ENCODE results near the gene AUTS2.

Gene AUTS2

GRCh38 chr7:69645683-69646082 lies 47.4 kb downstream of the AUTS2 start:
- FAIRE-seq (no peak), DNase-seq (ENCODE audit: insufficient read length) (no peak)
- no peak for TF ChIP-seq POLR2A (IDR thresholded peaks at IDR 0.05; ENCODE audit: low read depth, low read length)
- TF ChIP-seq POLR2AphosphoS5 (IDR thresholded peaks at IDR 0.05; ENCODE audit: low read depth, low read length): no peak
- TF ChIP-seq TAF1 (IDR thresholded peaks at IDR 0.05; ENCODE audit: borderline replicate concordance, low read depth, low read length): no peak

GRCh38 chr7:69651101-69651590 lies 52.9 kb downstream of the AUTS2 start:
- peak; percentile 19 for DNase-seq (ENCODE audit: insufficient read length)
- no peak for TF ChIP-seq POLR2AphosphoS5 (IDR thresholded peaks at IDR 0.05; ENCODE audit: low read depth, low read length)
- no peak for TF ChIP-seq TAF1 (IDR thresholded peaks at IDR 0.05; ENCODE audit: borderline replicate concordance, low read depth, low read length)
- no peak for TF ChIP-seq POLR2A (IDR thresholded peaks at IDR 0.05; ENCODE audit: low read depth, low read length)
- peak; percentile 89 for FAIRE-seq

- DNase-seq (ENCODE audit: insufficient read length): no peak
- TF ChIP-seq POLR2A (IDR thresholded peaks at IDR 0.05; ENCODE audit: low read depth, low read length) (no peak), TAF1 (IDR thresholded peaks at IDR 0.05; ENCODE audit: borderline replicate concordance, low read depth, low read length) (no peak), POLR2AphosphoS5 (IDR thresholded peaks at IDR 0.05; ENCODE audit: low read depth, low read length) (no peak)
- no peak for FAIRE-seq
Measured at GRCh38 chr7:69652947-69653701, 54.8 kb downstream of the AUTS2 start.

GRCh38 chr7:69653806-69654205 lies 55.5 kb downstream of the AUTS2 start:
- DNase-seq (ENCODE audit: insufficient read length): no peak
- TF ChIP-seq TAF1 (IDR thresholded peaks at IDR 0.05; ENCODE audit: borderline replicate concordance, low read depth, low read length) (no peak), POLR2AphosphoS5 (IDR thresholded peaks at IDR 0.05; ENCODE audit: low read depth, low read length) (no peak), POLR2A (IDR thresholded peaks at IDR 0.05; ENCODE audit: low read depth, low read length) (no peak)
- no peak for FAIRE-seq

GRCh38 chr7:69654381-69654780 lies 56.1 kb downstream of the AUTS2 start:
- peak; percentile 60 for FAIRE-seq
- no peak for DNase-seq (ENCODE audit: insufficient read length)
- TF ChIP-seq POLR2AphosphoS5 (IDR thresholded peaks at IDR 0.05; ENCODE audit: low read depth, low read length) (no peak), POLR2A (IDR thresholded peaks at IDR 0.05; ENCODE audit: low read depth, low read length) (no peak), TAF1 (IDR thresholded peaks at IDR 0.05; ENCODE audit: borderline replicate concordance, low read depth, low read length) (no peak)

GRCh38 chr7:69654849-69655707 lies 56.8 kb downstream of the AUTS2 start:
- FAIRE-seq (no peak), DNase-seq (ENCODE audit: insufficient read length) (no peak)
- no peak for TF ChIP-seq POLR2AphosphoS5 (IDR thresholded peaks at IDR 0.05; ENCODE audit: low read depth, low read length)

GRCh38 chr7:69656077-69656476 lies 57.8 kb downstream of the AUTS2 start:
- FAIRE-seq: no peak
- no peak for DNase-seq (ENCODE audit: insufficient read length)

GRCh38 chr7:69656890-69657289 lies 58.6 kb downstream of the AUTS2 start:
- DNase-seq (ENCODE audit: insufficient read length) (no peak), FAIRE-seq (no peak)
- TF ChIP-seq TAF1 (IDR thresholded peaks at IDR 0.05; ENCODE audit: borderline replicate concordance, low read depth, low read length): no peak
- no peak for TF ChIP-seq POLR2AphosphoS5 (IDR thresholded peaks at IDR 0.05; ENCODE audit: low read depth, low read length)
- TF ChIP-seq POLR2A (IDR thresholded peaks at IDR 0.05; ENCODE audit: low read depth, low read length): no peak

More at GRCh38 chr7:69656077-69656476, 57.8 kb downstream of the AUTS2 start:
- no peak for TF ChIP-seq POLR2AphosphoS5 (IDR thresholded peaks at IDR 0.05; ENCODE audit: low read depth, low read length)
- no peak for TF ChIP-seq POLR2A (IDR thresholded peaks at IDR 0.05; ENCODE audit: low read depth, low read length)
- TF ChIP-seq TAF1 (IDR thresholded peaks at IDR 0.05; ENCODE audit: borderline replicate concordance, low read depth, low read length): no peak

GRCh38 chr7:69657331-69657730 lies 59.1 kb downstream of the AUTS2 start:
- FAIRE-seq (no peak), DNase-seq (ENCODE audit: insufficient read length) (no peak)
- no peak for TF ChIP-seq POLR2A (IDR thresholded peaks at IDR 0.05; ENCODE audit: low read depth, low read length)
- no peak for TF ChIP-seq TAF1 (IDR thresholded peaks at IDR 0.05; ENCODE audit: borderline replicate concordance, low read depth, low read length)
- no peak for TF ChIP-seq POLR2AphosphoS5 (IDR thresholded peaks at IDR 0.05; ENCODE audit: low read depth, low read length)

- FAIRE-seq (no peak), DNase-seq (ENCODE audit: insufficient read length) (no peak)
- TF ChIP-seq TAF1 (IDR thresholded peaks at IDR 0.05; ENCODE audit: borderline replicate concordance, low read depth, low read length): no peak
- no peak for TF ChIP-seq POLR2A (IDR thresholded peaks at IDR 0.05; ENCODE audit: low read depth, low read length)
- TF ChIP-seq POLR2AphosphoS5 (IDR thresholded peaks at IDR 0.05; ENCODE audit: low read depth, low read length): no peak
Measured at GRCh38 chr7:69657985-69658384, 59.7 kb downstream of the AUTS2 start.

GRCh38 chr7:69659983-69660382 lies 61.7 kb downstream of the AUTS2 start:
- FAIRE-seq (no peak), DNase-seq (ENCODE audit: insufficient read length) (no peak)
- TF ChIP-seq TAF1 (IDR thresholded peaks at IDR 0.05; ENCODE audit: borderline replicate concordance, low read depth, low read length): no peak
- no peak for TF ChIP-seq POLR2AphosphoS5 (IDR thresholded peaks at IDR 0.05; ENCODE audit: low read depth, low read length)
- no peak for TF ChIP-seq POLR2A (IDR thresholded peaks at IDR 0.05; ENCODE audit: low read depth, low read length)
